ENCODE measurements around the gene NTN3. TPM values are rescaled to one million over a fixed set of nuclear protein-coding genes. Genes with fewer than 3 reads are reported as not detected.

The NTN3 gene
- total RNA-seq, 1 experiment from 2014 or later: not detected

GRCh38 chr16:2464333-2464732 lies 6.8 kb upstream of the NTN3 start:
- CTCF ChIA-PET: no interaction called here
- Mint-ChIP-seq H3K4me3 (ENCODE audit: unreplicated experiment) (no peak overlapping the region), H3K4me1 (ENCODE audit: insufficient read depth, unreplicated experiment) (peaks cover 5% of the 10 kb centered on the region), H3K27me3 (ENCODE audit: insufficient read depth, unreplicated experiment) (no peaks in the 10 kb centered on the region), H3K9me3 (ENCODE audit: unreplicated experiment) (no peaks in the 10 kb centered on the region), H3K27ac (ENCODE audit: low read depth, unreplicated experiment) (no peak overlapping the region), H3K36me3 (ENCODE audit: insufficient read depth, unreplicated experiment) (no peaks in the 10 kb centered on the region)
- no TSS peak for BruUV-seq (replicated peaks)
- intact Hi-C loops (cut with micrococcal nuclease): no loop called here
- POLR2A ChIA-PET: interaction anchor here (1.1 kb wide), 1 partner anchor 10 kb away, joined by 4 read pairs; the partner anchor contains the start of gene TBC1D24
- TF ChIP-seq CTCF (IDR thresholded peaks at IDR 0.05; ENCODE audit: unreplicated experiment): no peak
- DNase-seq (ENCODE audit: unreplicated experiment): no peak

- ChIA-PET CTCF (interaction anchor here (0.5 to 0.9 kb wide), 2 partner anchors 16 to 63 kb away, joined by 3 to 4 read pairs; no protein-coding TSS in a partner anchor), POLR2A (no interaction called here)
- no peak for DNase-seq (ENCODE audit: unreplicated experiment)
Observed at GRCh38 chr16:2465653-2466415, 5.3 kb upstream of the NTN3 start.

GRCh38 chr16:2466667-2467527 lies 4.2 kb upstream of the NTN3 start:
- H3K9me3 Mint-ChIP-seq (ENCODE audit: unreplicated experiment): no peaks in the 10 kb centered on the region
- intact Hi-C loops (cut with micrococcal nuclease): no loop called here
- CTCF ChIA-PET: interaction anchor here (0.7 kb wide), 2 partner anchors 10 to 125 kb away, joined by 3 to 4 read pairs; no protein-coding TSS in a partner anchor
- H3K4me1 Mint-ChIP-seq (ENCODE audit: insufficient read depth, unreplicated experiment): no peaks in the 10 kb centered on the region
- no peaks in the 10 kb centered on the region for H3K27me3 Mint-ChIP-seq (ENCODE audit: insufficient read depth, unreplicated experiment)
- no peak overlapping the region for H3K27ac Mint-ChIP-seq (ENCODE audit: low read depth, unreplicated experiment)
- DNase-seq (ENCODE audit: unreplicated experiment): no peak
- no peaks in the 10 kb centered on the region for H3K36me3 Mint-ChIP-seq (ENCODE audit: insufficient read depth, unreplicated experiment)
- POLR2A ChIA-PET: interaction anchor here (0.6 kb wide), 1 partner anchor 62 kb away, joined by 3 read pairs; no protein-coding TSS in a partner anchor
- peak overlapping the region; percentile 68 for H3K4me3 Mint-ChIP-seq (ENCODE audit: unreplicated experiment)
- TF ChIP-seq CTCF (IDR thresholded peaks at IDR 0.05; ENCODE audit: unreplicated experiment): no peak
- no TSS peak for BruUV-seq (replicated peaks)

More at GRCh38 chr16:2465653-2466415, 5.3 kb upstream of the NTN3 start:
- TF ChIP-seq CTCF (IDR thresholded peaks at IDR 0.05; ENCODE audit: unreplicated experiment): no peak
- no peaks in the 10 kb centered on the region for H3K27me3 Mint-ChIP-seq (ENCODE audit: insufficient read depth, unreplicated experiment)
- intact Hi-C loops (cut with micrococcal nuclease): no loop called here
- no peaks in the 10 kb centered on the region for H3K4me1 Mint-ChIP-seq (ENCODE audit: insufficient read depth, unreplicated experiment)
- no peak overlapping the region for H3K27ac Mint-ChIP-seq (ENCODE audit: low read depth, unreplicated experiment)
- no peaks in the 10 kb centered on the region for H3K9me3 Mint-ChIP-seq (ENCODE audit: unreplicated experiment)
- no TSS peak for BruUV-seq (replicated peaks)
- H3K36me3 Mint-ChIP-seq (ENCODE audit: insufficient read depth, unreplicated experiment): no peaks in the 10 kb centered on the region
- H3K4me3 Mint-ChIP-seq (ENCODE audit: unreplicated experiment): no peak overlapping the region
